Upper lobe of left lung (tissue), 4 donors: Measurements from ENCODE around the gene PLGRKT.

Source experiments
- POLR2AphosphoS5 ChIP-seq, 2 donors: sonication (generic); formaldehyde crosslinking; IDR thresholded peaks; one replicate each; pipeline ENCODE4 v1.5.1; 2017; ENCODE audit warnings: antibody characterized with exemption in 2 of 2
- TF ChIP-seq, protein P1 (sequence below), 6 experiments: fragments of 450-650 bp in 4 of 6; fragments of 200-600 bp in 2 of 6; sonication (generic) in 2 of 6; IDR thresholded peaks; one replicate each; pipeline ENCODE4 v1.5.1; 2016 to 2019; ENCODE audit warnings: antibody characterized with exemption in 6 of 6

DNA sequence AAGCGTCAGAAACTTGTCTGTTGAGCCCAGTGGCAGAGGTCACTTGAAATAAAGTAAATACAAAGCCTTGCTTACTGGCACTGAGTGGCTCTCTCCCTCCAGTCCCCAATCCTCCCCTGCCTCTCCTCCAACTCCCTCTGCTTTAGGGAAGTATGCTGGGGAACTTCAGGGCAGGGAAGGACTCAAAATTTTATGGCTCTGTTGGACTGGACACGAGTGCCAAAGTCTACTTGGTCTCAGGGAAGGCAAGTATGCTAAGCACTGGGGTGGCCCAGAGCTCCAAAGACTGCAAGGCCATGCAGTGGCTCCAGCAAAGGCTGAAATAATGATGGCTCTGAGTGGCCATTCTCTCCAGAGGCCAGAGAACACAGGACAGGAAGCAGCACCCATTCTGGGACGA, 9.6 kb downstream of the PLGRKT start:
- TF ChIP-seq, protein P1, sequence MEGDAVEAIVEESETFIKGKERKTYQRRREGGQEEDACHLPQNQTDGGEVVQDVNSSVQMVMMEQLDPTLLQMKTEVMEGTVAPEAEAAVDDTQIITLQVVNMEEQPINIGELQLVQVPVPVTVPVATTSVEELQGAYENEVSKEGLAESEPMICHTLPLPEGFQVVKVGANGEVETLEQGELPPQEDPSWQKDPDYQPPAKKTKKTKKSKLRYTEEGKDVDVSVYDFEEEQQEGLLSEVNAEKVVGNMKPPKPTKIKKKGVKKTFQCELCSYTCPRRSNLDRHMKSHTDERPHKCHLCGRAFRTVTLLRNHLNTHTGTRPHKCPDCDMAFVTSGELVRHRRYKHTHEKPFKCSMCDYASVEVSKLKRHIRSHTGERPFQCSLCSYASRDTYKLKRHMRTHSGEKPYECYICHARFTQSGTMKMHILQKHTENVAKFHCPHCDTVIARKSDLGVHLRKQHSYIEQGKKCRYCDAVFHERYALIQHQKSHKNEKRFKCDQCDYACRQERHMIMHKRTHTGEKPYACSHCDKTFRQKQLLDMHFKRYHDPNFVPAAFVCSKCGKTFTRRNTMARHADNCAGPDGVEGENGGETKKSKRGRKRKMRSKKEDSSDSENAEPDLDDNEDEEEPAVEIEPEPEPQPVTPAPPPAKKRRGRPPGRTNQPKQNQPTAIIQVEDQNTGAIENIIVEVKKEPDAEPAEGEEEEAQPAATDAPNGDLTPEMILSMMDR (IDR thresholded peaks at IDR 0.05) = no peak
- TF ChIP-seq POLR2AphosphoS5 (IDR thresholded peaks at IDR 0.05) = no peak
